GM20000 (cell line): ENCODE data around the gene ESAM.
A peak's percentile ranks its signal among the peaks of the same experiment; 100 is the strongest.

Experiments used
- DNase-seq: peaks from one replicate; pipeline ENCODE4 v3.0.0; 2012; ENCODE audit warnings: low spot score
- CTCF ChIP-seq: IDR thresholded peaks from 2 replicates; pipeline ENCODE4 v1.5.1; 2012; ENCODE audit warnings: mild to moderate bottlenecking, control low read depth; ENCODE audit errors: extremely low read depth, missing control alignments

Gene ESAM

GRCh38 chr11:124762105-124762623, at the start of gene ESAM:
ESAM (minus strand) TSS chr11:124762290; CDS start chr11:124762154, 136 bp downstream.
- DNase-seq, result peak; percentile 96
- peak; percentile 33 for TF ChIP-seq CTCF

GRCh38 chr11:124811399-124812125, 49.5 kb upstream of the ESAM start:
- no peak for DNase-seq
- TF ChIP-seq CTCF, result no peak

- TF ChIP-seq CTCF, result no peak
- DNase-seq, result no peak
These were observed 45.7 kb upstream of the ESAM start for GRCh38 chr11:124807660-124808270.

GRCh38 chr11:124807201-124807600, 45.1 kb upstream of the ESAM start:
- no peak for TF ChIP-seq CTCF
- DNase-seq, result no peak

GRCh38 chr11:124804884-124805283, 42.8 kb upstream of the ESAM start:
- DNase-seq, result no peak
- TF ChIP-seq CTCF, result no peak

- no peak for TF ChIP-seq CTCF
- DNase-seq, result no peak
These were observed 39.7 kb upstream of the ESAM start for GRCh38 chr11:124801636-124802312.

- TF ChIP-seq CTCF, result no peak
- peak; percentile 15 for DNase-seq
These were observed 38.9 kb upstream of the ESAM start for GRCh38 chr11:124801014-124801413.
